Measurements from ENCODE around the gene SNX20.

Gene SNX20

DNA sequence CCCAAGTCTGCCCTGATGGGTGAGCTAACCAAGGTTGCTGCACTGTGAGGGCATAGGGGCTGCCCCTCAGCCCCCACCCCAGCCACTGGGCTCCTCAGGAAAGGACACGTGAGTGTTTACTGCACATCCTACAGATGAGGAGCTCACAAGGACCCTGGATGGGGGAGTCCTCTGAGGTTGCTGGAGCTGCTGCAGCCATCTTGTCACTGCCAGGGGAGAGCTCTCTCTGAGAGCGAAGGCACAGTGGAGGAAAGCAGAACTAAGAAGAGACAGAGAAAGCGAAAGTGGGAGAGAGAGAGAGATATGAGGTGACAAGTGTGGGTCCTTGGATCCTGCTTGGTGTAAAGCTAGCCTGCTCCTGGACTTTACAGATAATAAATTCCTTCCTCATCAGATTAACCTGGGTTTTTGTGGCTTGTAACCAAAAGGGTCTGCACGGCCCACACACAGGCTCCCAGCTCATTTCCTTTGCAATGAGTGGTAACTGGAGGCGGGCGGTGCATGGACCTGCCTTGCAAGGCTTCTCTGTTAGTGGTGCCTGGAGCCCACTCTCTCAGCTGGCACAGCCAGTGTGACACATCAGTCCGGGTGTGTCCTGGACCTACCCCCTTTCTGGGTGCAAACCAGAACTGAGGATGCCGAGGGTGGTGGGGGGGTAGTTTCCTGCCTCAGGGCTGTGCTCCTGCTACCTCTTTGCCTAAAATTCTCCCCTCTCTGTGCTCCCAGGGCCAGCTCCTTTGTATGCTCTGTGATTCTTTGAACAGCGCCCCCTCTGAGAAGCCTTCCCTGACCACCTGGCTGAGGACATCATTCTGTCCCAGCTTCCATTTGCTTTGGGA lies 14.2 kb downstream of the SNX20 start:
- FAIRE-seq (peak; percentile 95), DNase-seq (ENCODE audit: extremely low spot score, insufficient read length, low read depth) (no peak)

DNA sequence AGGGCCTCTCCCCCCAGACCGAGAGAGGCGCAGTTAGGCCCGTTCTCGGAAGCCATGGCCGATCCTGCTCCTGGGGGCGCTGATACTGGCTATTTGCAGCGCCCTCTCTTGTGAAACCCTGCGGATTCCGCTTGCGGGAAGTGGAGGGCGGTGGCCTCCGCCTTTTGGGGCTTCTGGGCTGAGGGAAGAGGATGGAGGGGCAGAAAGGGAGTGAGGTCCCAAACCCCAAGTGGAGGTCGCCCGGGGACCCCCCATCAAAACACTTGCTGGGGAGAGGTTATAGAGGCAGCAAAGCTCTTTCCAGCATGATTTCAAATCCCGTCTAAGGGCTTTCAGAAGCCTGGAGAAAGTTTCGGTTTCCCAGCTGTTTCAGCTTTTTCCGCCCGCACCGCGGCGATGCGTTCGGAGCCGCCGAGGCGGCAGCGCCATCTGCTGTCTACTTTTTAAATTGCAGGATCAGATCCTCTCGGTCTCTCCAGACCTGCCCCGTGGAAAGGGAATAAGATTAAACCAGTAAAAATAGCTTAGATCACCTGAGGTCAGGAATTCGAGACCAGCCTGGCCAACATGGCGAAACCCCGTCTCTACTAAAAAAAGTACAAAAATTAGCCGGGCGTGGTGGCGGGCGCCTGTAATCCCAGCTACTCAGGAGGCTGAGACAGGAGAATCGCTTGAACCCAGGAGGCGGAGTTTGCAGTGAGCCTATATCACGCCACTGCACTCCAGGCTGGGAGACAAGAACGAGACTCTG lies 15.8 kb downstream of the SNX20 start:
- no peak for DNase-seq (ENCODE audit: extremely low spot score, insufficient read length, low read depth)
- FAIRE-seq: peak; percentile 75

DNA sequence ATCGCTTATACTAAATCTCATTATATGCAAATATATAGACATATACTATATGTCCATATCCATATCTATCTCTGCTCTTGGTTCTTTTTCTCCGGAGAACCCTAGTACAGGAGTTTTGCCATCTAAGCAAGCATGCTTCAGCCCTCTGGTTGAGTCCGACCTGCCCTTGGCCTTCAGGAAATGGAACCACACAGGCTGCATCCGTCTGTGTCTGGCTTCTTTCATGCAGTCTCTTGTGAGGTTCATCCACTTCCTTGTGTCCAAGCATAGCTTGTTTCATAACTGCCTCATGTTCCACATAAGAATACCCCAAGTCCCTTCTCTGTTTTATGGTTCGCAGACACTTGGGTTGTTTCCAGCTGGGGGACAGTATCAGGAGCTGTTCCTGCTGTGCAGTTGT lies 16.8 kb downstream of the SNX20 start:
- DNase-seq (ENCODE audit: extremely low spot score, insufficient read length, low read depth) (no peak), FAIRE-seq (no peak)

DNA sequence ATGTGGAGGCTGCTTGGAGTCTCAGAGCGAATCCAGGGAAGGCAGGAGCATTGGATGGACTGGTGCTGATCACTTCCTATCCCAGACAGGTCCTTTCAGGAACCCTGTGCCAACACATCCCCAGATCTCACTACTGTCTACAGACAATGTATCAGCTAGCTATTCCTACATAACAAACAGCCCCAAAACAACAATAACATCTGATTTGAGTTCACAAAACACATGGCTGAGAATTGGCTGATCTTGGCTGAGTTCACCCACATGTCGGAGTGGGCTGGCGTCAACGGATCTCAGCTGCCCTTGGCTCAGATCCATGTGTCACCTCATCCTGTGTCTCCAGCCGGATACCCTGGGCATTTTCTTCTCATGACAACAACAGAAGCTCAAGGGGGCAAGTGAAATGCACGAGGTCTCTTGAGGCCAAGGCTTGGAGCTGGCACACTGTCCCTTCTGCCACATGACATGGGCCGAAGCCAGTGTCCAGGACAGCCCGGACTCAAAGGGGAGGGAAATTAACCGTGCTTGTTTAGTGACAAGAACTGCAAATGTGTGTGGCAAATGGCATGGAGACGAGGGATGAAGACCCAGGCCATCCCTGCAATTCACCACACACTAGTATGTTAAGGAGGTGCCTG lies 18.7 kb downstream of the SNX20 start:
- DNase-seq (ENCODE audit: extremely low spot score, insufficient read length, low read depth) (no peak), FAIRE-seq (no peak)

DNA sequence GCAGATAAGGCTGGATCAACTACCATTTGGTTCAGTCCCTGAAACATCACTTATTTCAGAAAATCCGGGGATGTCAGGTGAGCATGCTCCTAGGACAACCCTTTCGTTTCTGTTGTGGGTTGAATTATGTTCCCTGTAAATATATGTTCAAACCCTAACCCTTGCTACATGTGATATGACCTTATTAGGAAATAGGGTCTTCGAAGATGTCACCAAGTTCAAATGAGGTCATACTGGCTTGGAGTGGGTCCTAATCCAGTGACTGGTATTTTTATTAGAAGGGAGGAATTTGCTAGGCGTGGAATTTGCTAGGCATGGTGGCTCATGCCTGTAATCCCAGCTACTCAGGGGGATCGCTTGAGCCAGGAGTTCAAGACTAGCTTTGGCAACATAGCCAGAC lies 21.3 kb downstream of the SNX20 start:
- FAIRE-seq: no peak
- no peak for DNase-seq (ENCODE audit: extremely low spot score, insufficient read length, low read depth)

DNA sequence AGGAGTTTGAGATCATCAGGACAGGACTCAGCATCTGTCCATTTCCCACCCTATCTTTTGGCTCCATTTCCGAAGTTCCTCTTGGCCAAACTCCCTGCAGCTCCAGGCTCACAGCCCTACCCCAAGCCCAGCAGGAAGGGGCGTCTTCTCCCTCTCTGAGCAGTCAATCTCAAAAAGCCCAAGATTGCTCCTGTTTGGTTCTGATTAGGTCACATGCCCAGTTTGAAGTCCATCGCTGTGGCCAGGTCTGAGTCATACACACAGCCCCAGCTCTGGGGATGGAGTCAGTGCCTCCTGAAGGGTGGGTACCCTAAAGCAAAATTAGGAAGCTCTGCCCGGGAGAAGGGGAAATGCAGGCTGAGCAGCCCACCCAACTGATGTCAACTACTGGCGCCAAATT lies 23.9 kb downstream of the SNX20 start:
- FAIRE-seq: no peak

DNA sequence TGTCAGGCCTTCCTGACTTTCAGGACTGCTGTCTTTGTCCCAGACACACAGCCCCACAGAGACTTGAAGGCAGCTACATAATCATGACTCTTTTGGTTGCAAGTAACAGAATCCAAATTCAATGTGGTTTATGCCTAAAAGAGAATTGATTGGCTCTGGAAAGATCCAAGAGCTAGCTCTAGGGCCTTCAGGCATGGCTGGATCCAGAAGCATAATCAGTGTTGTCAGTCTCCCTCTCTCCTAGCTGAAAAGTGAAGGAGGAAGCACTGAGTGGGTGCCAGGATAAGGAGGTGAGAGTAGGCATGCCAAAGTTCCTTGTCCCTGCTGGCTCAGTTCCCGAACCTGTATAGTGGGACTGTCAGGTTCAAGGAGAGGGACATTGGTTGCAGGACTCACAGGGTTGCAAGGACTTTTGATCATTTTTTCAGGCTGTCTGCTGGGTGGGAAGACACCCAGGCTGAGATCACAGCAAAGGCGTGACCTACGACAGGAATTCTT lies 25.5 kb downstream of the SNX20 start:
- DNase-seq (ENCODE audit: extremely low spot score, insufficient read length, low read depth) (no peak), FAIRE-seq (no peak)

More for the DNA sequence above, 23.9 kb downstream of the SNX20 start:
- no peak for DNase-seq (ENCODE audit: extremely low spot score, insufficient read length, low read depth)

DNA sequence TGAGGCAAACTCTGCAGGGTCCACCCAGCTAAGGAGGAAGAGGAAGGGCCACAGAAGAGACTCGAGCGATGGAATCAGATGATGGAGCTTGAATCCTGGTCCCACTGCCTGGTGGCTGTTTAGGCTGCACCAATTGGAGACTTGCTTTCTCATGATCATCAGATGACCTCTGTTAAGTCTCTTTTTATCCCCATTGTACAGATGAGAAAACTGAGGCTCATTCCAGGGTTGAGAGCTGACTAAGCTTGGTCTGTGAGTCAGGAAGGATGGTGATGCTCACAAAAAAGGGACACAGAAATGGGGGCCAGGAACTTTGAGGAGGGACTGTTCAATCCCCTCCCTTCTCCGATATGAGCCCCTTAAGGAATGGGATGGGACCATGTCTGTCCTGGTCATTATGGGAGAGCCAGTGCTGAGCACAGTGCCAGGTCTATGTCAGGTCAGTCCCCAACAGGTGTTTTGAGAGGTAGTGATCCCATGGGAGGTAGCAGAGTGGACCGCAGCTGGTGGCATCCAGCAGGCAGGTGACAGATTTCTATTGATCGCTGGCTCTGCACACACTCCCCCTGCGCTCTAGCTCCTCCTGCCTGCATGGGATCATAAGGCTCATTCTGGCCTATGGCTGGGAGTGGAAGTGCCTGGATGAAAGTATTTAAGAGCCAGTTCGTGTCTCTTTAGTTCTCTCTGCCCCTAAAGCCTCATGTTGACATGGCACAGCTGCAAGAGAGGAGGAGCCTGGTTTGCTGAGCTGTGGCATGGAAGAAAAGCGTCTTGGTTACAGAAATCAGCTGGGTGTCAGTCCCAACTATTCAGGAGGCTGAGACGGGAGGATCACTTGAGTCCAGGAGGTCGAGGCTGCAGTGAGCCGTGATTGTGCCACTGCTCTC lies 27.2 kb downstream of the SNX20 start:
- no peak for FAIRE-seq

DNA sequence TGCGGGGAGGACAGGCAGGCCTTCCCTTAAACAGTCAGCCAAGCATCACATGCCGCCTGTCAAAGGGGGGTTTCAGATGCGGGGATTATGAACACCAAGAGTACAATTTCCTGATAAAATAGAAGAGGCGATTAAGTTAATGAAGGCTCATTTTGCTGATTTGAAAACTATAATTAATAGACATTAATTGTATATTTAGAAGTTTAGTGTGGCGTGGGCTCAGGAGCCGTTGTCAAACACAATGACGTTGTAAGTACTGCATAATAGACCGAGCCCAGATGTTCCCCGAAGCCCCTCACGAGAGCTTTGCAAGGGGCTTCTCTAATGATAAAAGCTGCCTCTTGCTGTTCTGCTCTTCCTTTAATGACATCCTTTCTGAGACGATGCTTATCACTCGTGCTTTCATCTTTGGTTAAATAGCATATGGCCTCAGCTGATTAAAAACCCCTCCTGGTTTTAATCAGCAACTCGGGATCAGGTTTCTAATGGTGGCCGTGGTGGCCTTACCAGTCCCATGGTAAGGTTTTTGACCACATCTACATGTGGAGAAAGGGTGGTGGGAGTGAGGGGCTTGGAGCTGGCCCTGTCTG lies 28.2 kb downstream of the SNX20 start:
- DNase-seq (ENCODE audit: extremely low spot score, insufficient read length, low read depth) (no peak), FAIRE-seq (no peak)

More for the DNA sequence above, 27.2 kb downstream of the SNX20 start:
- DNase-seq (ENCODE audit: extremely low spot score, insufficient read length, low read depth): no peak

DNA sequence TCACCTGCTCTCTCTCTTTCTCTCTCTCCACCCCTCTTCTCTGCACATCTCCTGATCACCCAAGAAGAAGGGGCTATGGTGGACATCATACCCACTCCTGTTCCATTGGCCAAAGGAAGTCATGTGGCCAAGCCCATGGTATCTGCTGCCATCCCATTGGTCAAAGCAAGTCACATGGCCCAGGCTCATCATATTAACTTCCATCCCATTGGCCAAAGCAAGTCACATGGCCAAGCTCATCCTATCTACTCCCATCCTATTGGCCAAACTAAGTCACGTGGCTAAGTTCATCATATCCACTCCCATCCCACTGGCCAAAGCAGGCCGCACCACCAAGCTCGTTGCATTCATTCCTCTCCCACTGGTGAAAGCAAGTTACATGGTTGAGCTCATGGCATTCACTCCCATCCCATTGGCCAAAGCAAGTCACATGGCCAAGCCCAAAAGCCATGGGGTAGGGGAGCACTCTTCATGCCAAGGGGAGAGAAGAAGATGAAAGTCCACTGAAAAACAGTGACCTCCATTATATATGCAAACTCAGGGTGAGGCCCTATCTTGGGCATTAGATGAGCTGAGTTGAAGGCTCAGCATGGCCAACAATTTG lies 29.2 kb downstream of the SNX20 start:
- no peak for FAIRE-seq
- no peak for DNase-seq (ENCODE audit: extremely low spot score, insufficient read length, low read depth)

DNA sequence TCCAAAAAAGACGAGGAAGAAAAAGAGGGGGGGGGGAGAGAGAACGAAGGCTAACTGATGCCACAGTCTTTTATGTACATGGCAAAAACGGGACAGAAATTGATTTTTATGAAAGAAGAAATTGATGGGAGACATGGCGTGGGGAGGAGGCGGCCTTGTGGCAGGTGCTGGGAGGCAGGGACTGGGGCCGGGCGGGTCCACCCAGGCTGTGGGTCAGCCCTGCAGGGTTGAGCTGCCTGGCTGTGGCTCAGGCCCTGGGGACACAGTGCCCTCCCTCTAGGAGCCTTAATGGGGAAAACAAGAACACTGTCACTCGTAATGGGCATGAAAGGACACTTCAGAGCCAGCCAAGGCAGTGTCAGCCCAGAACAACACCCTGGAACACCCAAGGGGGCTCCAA lies 34.8 kb downstream of the SNX20 start:
- FAIRE-seq (no peak), DNase-seq (ENCODE audit: extremely low spot score, insufficient read length, low read depth) (no peak)

DNA sequence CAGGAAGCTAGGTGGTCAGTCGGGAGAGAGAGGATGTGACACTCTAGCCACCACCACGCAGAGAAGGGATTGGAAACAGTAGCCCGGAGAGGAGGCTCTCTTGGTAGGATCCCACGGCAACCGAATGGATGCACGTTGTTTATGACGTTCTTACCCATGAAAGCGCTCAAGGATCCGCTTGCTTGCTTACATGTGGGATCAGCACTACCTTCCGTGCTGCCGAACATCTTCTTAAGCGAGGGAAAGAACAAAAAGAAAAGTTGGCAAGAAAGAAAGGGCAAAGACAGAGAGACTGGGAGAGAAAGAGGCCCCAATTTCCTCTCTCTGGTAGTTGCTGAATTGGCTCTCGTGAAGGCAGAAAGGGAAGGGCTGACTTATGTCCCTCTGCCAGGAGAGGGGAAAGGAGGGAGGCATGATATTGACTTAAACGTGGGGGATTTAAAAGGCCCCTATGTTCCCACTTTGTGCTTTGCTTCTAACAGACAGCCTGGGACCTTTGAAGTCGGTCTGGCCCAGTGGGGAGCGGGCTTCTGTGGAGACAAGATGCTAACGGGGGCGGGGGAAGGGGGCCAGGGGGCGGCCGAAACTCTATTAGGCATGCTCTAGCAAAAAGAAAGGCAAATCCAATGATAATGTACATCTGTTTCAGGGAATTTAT lies 35.4 kb downstream of the SNX20 start:
- no peak for FAIRE-seq

DNA sequence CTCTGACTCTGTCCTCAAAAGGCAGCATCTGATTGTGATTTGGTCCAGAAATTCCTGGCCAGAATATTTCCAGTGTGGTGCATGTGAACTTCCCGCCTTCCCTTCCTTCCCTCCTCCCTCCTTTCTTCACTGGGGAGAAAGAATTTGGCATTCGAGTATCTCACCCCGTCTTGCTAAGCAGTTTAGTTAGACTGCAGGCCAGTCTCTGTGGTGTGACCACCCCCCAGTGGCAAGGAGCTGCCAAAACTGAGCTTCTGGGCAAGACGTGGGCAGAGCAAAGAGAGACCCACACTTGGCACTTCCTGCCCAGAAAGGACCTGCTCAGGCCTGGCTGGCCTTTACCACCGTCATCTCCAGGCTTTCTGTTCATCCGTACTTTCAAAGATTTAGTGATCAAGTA lies 36.4 kb downstream of the SNX20 start:
- DNase-seq (ENCODE audit: extremely low spot score, insufficient read length, low read depth) (no peak), FAIRE-seq (no peak)

More for the DNA sequence above, 35.4 kb downstream of the SNX20 start:
- DNase-seq (ENCODE audit: extremely low spot score, insufficient read length, low read depth): no peak

DNA sequence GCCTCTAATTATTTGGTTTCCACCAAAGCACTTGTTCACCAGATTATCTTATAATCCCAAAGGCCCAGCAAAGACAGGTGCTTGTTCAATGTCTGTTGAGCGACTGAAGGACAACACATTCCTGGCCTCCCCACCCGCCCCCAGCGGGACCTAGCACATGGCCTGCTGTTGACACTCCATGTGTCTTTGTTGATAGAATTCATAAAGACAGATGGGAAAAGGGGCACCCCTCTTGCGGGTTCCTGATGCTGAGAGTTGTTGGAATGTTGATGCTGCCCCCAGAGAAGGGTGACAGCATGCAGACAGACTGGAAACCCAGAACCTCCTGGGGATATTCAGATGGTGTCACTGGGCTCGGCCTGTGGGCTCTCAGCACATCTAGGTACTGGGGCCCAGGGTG lies 36.9 kb downstream of the SNX20 start:
- FAIRE-seq: no peak
- DNase-seq (ENCODE audit: extremely low spot score, insufficient read length, low read depth): no peak

DNA sequence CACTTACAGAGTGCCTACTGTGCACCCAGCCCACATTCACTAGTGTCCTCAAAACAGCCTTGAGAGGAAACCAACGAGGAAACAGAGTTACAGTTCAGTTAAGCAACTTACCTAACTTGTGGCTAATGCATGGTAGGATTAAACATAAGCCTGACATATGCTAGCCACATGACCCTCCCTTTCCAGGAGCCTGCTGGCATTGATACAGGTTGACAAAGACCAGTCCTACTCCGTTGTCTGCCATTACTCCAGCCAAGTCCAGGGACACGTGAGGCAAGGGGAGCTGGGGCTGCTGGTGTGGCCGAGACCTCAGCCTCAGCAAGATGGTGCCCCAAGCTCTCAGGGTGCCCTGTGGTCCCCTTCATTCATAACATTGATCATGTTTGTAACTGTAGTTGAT lies 37.9 kb downstream of the SNX20 start:
- FAIRE-seq (no peak), DNase-seq (ENCODE audit: extremely low spot score, insufficient read length, low read depth) (no peak)

DNA sequence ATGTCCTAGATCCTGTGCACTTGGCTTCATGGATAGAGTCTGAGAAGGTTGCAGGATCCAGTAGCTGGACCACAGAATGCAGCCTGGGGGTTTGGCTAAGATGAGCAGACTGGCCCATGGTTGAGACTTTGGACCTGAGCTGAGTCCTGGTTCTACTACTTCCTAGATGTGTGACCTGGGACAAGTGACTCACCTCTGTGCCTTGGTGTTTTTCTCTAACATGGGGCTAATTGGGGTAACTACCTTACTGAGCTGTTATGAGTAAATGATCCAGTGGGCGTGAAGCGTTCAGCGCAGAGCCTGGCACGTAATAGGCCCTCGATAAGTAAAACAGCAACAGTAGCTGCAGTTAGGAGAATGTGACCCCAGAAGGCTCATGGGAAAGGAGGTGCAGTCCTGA lies 38.8 kb downstream of the SNX20 start:
- no peak for FAIRE-seq
- DNase-seq (ENCODE audit: extremely low spot score, insufficient read length, low read depth): no peak

DNA sequence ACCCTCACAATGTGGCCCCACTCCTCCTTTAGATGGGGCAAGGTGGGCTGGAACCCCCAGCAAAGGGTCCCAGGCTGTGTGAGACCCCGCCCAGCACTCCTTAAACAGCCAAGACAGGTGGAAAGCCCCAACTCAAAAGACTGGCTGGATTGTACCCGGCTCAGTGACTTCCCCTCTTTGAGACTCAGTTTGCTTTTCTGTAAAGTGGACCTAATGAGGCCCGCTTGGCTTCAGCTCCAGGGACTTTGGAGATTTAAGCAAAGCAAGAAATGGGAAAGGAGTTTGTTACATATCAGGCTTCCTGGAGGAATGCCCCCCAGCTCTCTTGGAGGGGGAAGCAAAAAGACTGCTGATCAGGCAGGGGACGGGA lies 39.3 kb downstream of the SNX20 start:
- DNase-seq (ENCODE audit: extremely low spot score, insufficient read length, low read depth) (no peak), FAIRE-seq (no peak)

DNA sequence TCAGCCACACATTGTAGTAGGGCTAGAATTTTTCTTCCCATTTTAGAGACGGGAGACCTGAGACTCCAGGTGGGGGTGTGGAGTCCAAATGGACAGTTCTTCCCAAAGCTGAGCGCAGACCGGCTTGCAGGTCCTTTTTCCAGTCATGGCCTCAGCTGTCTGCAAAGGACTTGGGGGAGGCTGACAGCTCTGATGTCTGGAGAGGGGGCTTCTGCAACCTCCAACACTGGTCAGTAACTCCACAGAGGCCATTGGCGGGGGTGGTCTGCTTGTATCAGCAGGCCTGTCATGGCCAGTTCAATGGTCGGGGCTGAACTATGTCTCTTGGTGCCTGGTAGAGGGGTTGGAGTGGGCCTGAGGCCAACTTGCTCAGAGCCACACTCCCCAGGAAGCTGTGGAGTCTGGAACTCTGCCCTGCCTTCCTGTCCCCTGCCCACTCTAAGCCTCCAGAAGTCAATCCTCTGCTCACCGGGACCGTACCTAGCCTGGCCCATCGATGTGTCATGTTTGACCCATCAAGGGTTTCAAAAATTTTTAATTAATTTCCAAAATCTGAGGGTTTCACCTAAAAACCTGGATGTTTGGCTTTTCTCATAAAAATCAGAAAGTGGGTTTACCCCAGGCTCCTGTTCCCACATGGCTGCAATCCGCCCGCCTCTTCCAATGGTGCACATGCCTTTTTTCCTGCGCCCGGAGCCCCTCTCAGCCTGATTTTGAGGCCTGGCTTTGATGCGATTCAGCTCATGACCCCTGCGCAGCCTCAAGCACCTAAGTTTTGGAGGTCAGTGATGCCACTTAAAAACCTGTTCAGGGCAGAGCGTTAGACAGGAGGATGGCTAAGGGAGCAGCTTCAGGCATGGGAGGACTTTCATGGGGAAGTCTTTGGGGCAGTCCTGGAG lies 39.9 kb downstream of the SNX20 start:
- FAIRE-seq: no peak
- no peak for DNase-seq (ENCODE audit: extremely low spot score, insufficient read length, low read depth)

Data from GM18507 (cell line).